Activated T-cell treated with anti-CD3 and anti-CD28 coated beads for 48 hours (primary cell): Measurements from ENCODE around the gene HGFAC.
"Not testable (repeated sequence)": the region's sequence is repeated elsewhere in the genome, so short reads cannot be mapped to it uniquely, and the experiment has no call there.

Experiments
- DNase-seq: peaks from one replicate; pipeline ENCODE4 v3.0.0-alpha.2; 2020; ENCODE audit warnings: low read depth

The HGFAC gene

GRCh38 chr4:3411190-3411589 lies 30.6 kb upstream of the HGFAC start:
- DNase-seq = not testable (repeated sequence)

- DNase-seq = no peak
Observed at GRCh38 chr4:3411676-3412075, 30.1 kb upstream of the HGFAC start.

- no peak for DNase-seq
Observed at GRCh38 chr4:3412257-3413020, 29.3 kb upstream of the HGFAC start.

- no peak for DNase-seq
Observed at GRCh38 chr4:3413217-3413671, 28.5 kb upstream of the HGFAC start.

- DNase-seq = no peak
Observed at GRCh38 chr4:3413675-3414420, 27.9 kb upstream of the HGFAC start.

GRCh38 chr4:3414421-3415279 lies 27.1 kb upstream of the HGFAC start:
- no peak for DNase-seq

- no peak for DNase-seq
Observed at GRCh38 chr4:3415471-3416141, 26.2 kb upstream of the HGFAC start.

GRCh38 chr4:3416270-3416669 lies 25.5 kb upstream of the HGFAC start:
- no peak for DNase-seq

- DNase-seq = no peak
Observed at GRCh38 chr4:3416821-3417221, 24.9 kb upstream of the HGFAC start.

GRCh38 chr4:3417448-3417847 lies 24.3 kb upstream of the HGFAC start:
- DNase-seq = no peak

GRCh38 chr4:3418029-3418762 lies 23.6 kb upstream of the HGFAC start:
- no peak for DNase-seq

GRCh38 chr4:3419836-3420605 lies 21.7 kb upstream of the HGFAC start:
- no peak for DNase-seq

- no peak for DNase-seq
Observed at GRCh38 chr4:3420606-3420955, 21.2 kb upstream of the HGFAC start.

GRCh38 chr4:3420956-3421355 lies 20.8 kb upstream of the HGFAC start:
- DNase-seq = no peak

- DNase-seq = no peak
Observed at GRCh38 chr4:3421470-3421869, 20.3 kb upstream of the HGFAC start.

GRCh38 chr4:3422241-3422801 lies 19.4 kb upstream of the HGFAC start:
- no peak for DNase-seq

- DNase-seq = no peak
Observed at GRCh38 chr4:3422808-3423297, 18.9 kb upstream of the HGFAC start.

- no peak for DNase-seq
Observed at GRCh38 chr4:3423406-3423805, 18.4 kb upstream of the HGFAC start.

- no peak for DNase-seq
Observed at GRCh38 chr4:3423952-3424351, 17.8 kb upstream of the HGFAC start.

- DNase-seq = no peak
Observed at GRCh38 chr4:3424522-3425095, 17.2 kb upstream of the HGFAC start.
